GM12878 (cell line): ENCODE measurements around the gene CMTM4. TPM values are rescaled to one million over a fixed set of nuclear protein-coding genes. Genes with fewer than 3 reads are reported as not detected.

Experiments used
- CHD4 ChIP-seq: fragments of 200-600 bp; sonication (generic); IDR thresholded peaks from 2 replicates; pipeline ENCODE4 v1.6.1; 2016; ENCODE audit warnings: mild to moderate bottlenecking
- CREM ChIP-seq: IDR thresholded peaks from 2 replicates; pipeline ENCODE4 v1.6.1; 2014; ENCODE audit warnings: antibody characterized with exemption, low read depth
- E4F1 ChIP-seq: fragments of 450-650 bp; IDR thresholded peaks from 2 replicates; pipeline ENCODE4 v1.6.1; 2018; ENCODE audit warnings: borderline replicate concordance, mild to moderate bottlenecking; ENCODE audit not compliant: partially characterized antibody
- FOXM1 ChIP-seq: IDR thresholded peaks from 2 replicates; pipeline ENCODE4 v1.6.1; 2012; ENCODE audit warnings: low read depth, mild to moderate bottlenecking, inconsistent platforms, low read length, moderate library complexity
- HCFC1 ChIP-seq: fragments of 150-350 bp; IDR thresholded peaks from 2 replicates; pipeline ENCODE4 v1.6.1; 2014; ENCODE audit warnings: low read length
- IKZF1 ChIP-seq: fragments of 450-650 bp; conservative IDR thresholded peaks from 2 replicates; pipeline ENCODE4 v1.6.1; 2017; ENCODE audit warnings: antibody characterized with exemption, mild to moderate bottlenecking
- KLF5 ChIP-seq: fragments of 450-650 bp; IDR thresholded peaks from 2 replicates; pipeline ENCODE4 v1.6.1; 2014; ENCODE audit warnings: mild to moderate bottlenecking; ENCODE audit not compliant: partially characterized antibody
- MLLT1 ChIP-seq: fragments of 450-650 bp; IDR thresholded peaks from 2 replicates; pipeline ENCODE4 v1.6.1; 2016; ENCODE audit warnings: mild to moderate bottlenecking
- MYC ChIP-seq: IDR thresholded peaks from 2 replicates; pipeline ENCODE4 v1.6.1; 2011; ENCODE audit warnings: mild to moderate bottlenecking, low read length, moderate library complexity, inconsistent platforms; ENCODE audit not compliant: insufficient read depth, insufficient replicate concordance, insufficient read length, severe bottlenecking
- NRF1 ChIP-seq: conservative IDR thresholded peaks from 2 replicates; pipeline ENCODE4 v1.6.1; 2011; ENCODE audit warnings: mild to moderate bottlenecking, low read depth, low read length, improper control_type of control experiment
- RB1 ChIP-seq: fragments of 450-650 bp; formaldehyde crosslinking; IDR thresholded peaks from 2 replicates; pipeline ENCODE4 v1.6.1; 2017; ENCODE audit warnings: mild to moderate bottlenecking, borderline replicate concordance
- SIX5 ChIP-seq: IDR thresholded peaks from 2 replicates; pipeline ENCODE4 v1.6.1; 2011; ENCODE audit warnings: mild to moderate bottlenecking, low read depth, low read length, moderate library complexity; ENCODE audit not compliant: severe bottlenecking
- SP1 ChIP-seq: IDR thresholded peaks from one replicate; pipeline ENCODE4 v1.6.1; 2011; ENCODE audit warnings: low read depth, low read length
- SREBF2 ChIP-seq: IDR thresholded peaks from 2 replicates; pipeline ENCODE4 v1.6.1; 2012; ENCODE audit warnings: mild to moderate bottlenecking, low read length
- STAT3 ChIP-seq: IDR thresholded peaks from 2 replicates; pipeline ENCODE4 v1.6.1; 2011; ENCODE audit warnings: low read depth, low read length, improper control_type of control experiment
- TARDBP ChIP-seq: IDR thresholded peaks from 2 replicates; pipeline ENCODE4 v1.6.1; 2016; ENCODE audit warnings: borderline replicate concordance
- TBL1XR1 ChIP-seq: IDR thresholded peaks from 2 replicates; pipeline ENCODE4 v1.6.1; 2012; ENCODE audit warnings: low read depth, low read length, improper control_type of control experiment
- ZBED1 ChIP-seq: IDR thresholded peaks from 2 replicates; pipeline ENCODE4 v1.6.1; 2016; ENCODE audit warnings: borderline replicate concordance
- ZNF592 ChIP-seq: fragments of 450-650 bp; IDR thresholded peaks from 2 replicates; pipeline ENCODE4 v1.6.1; 2017; ENCODE audit warnings: mild to moderate bottlenecking, moderate library complexity
- polyA plus RNA-seq, 11 experiments: library from polyadenylated mRNA; depleted of rRNA in 4 of 11; unstranded in 6 of 11; stranded (reverse) in 5 of 11; fragments of >200 nt; fragmentation: Nextera tagmentation in 4 of 11; fragmentation: Illumina TruSeq in 1 of 11; extraction: Ambion mirVana in 4 of 11; extraction: Trizol in 1 of 11; gene quantifications; 1 replicate in 1 of 11; 2 replicates in 10 of 11; pipeline versions ENCODE4 v1.2.1 to v1.2.3, GENCODE V29; 2011 to 2016; ENCODE audit warnings: inconsistent platforms in 2 of 11, missing spikeins in 2 of 11, low read depth in 1 of 11
- total RNA-seq, 4 experiments: library from RNA; depleted of rRNA in 3 of 4; stranded (reverse); fragments of >200 nt in 3 of 4; fragmentation: Illumina TruSeq in 1 of 4; extraction: Trizol in 1 of 4; gene quantifications; 2 replicates each; pipeline versions ENCODE4 v1.2.1 to v1.2.3, GENCODE V29; 2013 to 2021
- TF ChIP-seq, protein P1 (sequence below): fragments of 450-650 bp; IDR thresholded peaks from 2 replicates; pipeline ENCODE4 v1.6.1; 2016; ENCODE audit warnings: mild to moderate bottlenecking

The CMTM4 gene
- total and polyA plus RNA-seq, 10 of the 15 experiments (the other 5 are each of a cell fraction or from before 2014, with no cell fraction given): 0.02 to 0.43 (median 0.15) TPM; not detected in 2

DNA sequence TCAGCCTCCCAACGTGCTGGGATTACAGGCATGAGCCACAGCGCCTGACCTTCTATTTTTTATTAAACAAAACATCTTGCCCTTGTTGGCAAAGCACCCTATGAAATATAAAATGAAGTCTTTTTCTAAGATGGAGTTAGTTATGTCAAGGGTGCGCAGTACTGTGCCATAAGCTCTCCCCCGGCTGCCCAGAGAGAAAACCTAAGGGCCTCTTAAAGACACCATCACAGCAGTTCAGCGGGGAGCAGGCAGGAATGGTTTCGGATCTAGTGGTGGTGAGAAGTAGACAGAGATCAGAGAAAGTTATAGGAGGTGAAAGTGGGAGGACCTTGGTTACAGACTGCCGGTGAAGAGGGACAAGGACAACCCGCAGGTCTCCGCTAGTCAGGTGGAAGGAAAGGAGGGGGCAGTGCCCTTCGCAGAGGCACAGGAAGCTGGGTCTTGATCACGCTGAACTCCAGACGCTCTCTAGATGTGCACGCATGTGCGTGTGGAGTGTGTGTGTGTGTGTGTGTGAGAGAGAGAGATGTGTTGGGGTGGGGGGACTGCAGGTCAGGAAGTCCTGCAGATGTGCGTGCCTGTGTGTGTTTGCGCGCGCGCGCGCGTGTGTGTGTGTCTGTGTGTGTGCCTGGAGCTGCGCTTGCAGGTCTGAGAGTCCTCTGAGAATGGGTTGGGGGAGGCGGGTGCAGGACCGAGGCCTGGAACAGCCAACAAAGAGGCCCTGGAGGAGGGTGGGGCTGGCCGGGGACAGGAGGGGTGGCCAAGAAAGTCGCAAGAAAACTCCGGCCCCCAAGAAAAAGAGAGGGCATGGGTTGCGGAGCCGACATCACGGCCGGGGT lies 92.8 kb downstream of the CMTM4 start (continued):
- TF ChIP-seq SIX5: no peak
- TF ChIP-seq ZNF592: peak; percentile 85
- TF ChIP-seq MLLT1: peak; percentile 80; the same call in 1 of the 2 replicates
- peak; percentile 9 for TF ChIP-seq E4F1
- no peak for TF ChIP-seq CHD4
- TF ChIP-seq TBL1XR1: no peak
- TF ChIP-seq TARDBP: no peak
- TF ChIP-seq FOXM1: no peak
- no peak for TF ChIP-seq MYC
- TF ChIP-seq SP1: no peak
- TF ChIP-seq, protein P1, sequence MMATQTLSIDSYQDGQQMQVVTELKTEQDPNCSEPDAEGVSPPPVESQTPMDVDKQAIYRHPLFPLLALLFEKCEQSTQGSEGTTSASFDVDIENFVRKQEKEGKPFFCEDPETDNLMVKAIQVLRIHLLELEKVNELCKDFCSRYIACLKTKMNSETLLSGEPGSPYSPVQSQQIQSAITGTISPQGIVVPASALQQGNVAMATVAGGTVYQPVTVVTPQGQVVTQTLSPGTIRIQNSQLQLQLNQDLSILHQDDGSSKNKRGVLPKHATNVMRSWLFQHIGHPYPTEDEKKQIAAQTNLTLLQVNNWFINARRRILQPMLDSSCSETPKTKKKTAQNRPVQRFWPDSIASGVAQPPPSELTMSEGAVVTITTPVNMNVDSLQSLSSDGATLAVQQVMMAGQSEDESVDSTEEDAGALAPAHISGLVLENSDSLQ: peak; percentile 5; the same call in 1 of the 2 replicates
- TF ChIP-seq ZBED1: no peak
- no peak for TF ChIP-seq KLF5
- no peak for TF ChIP-seq SREBF2
- TF ChIP-seq STAT3: no peak
- 0 out of 2 replicates have a peak, but pooled peaks have one; percentile 14 for TF ChIP-seq NRF1
- no peak; the same call in 1 of the 2 replicates for TF ChIP-seq CREM
- no peak; the same call in 1 of the 2 replicates for TF ChIP-seq RB1
- no peak for TF ChIP-seq HCFC1
- TF ChIP-seq IKZF1: peak; percentile 63
